CD4-positive, alpha-beta T cell (primary cell): ENCODE data around the gene ANKRD6. TPM values are rescaled to one million over a fixed set of nuclear protein-coding genes. Genes with fewer than 3 reads are reported as not detected.

ENCODE experiments used
- ATAC-seq: fragments of 200-7000 bp; cut with Tn5 transposase; one replicate; pipeline ENCODE4 v1.10.0; 2022; ENCODE audit warnings: mild to moderate bottlenecking; ENCODE audit not compliant: poor library complexity
- CTCF ChIA-PET: fragments of 350-600 bp; sonication (Branson Sonifier 250); formaldehyde crosslinking; loops from one replicate; lab custom pipeline; 2021; ENCODE audit warnings: antibody characterized with exemption, inconsistent platforms; lab: Charles Lee
- POLR2A ChIA-PET: fragments of 350-600 bp; sonication (Branson Sonifier 250); formaldehyde crosslinking; loops from one replicate; lab custom pipeline; 2021; ENCODE audit warnings: antibody characterized with exemption, inconsistent platforms; lab: Charles Lee
- DNase-seq, 14 experiments: peaks; one replicate each; pipeline ENCODE4 v3.0.0-alpha.2; 2013 to 2020; ENCODE audit warnings: mixed read lengths in 2 of 14
- H3K27ac ChIP-seq, 2 donors: one replicate each; pipeline versions ENCODE4 v1.5.1 to v1.7.0; 2013; ENCODE audit warnings: low read length in 2 of 2, low read depth in 1 of 2, mild to moderate bottlenecking in 1 of 2
- H3K27me3 ChIP-seq, 2 experiments: 1 replicate in 1 of 2; 2 replicates in 1 of 2; pipeline versions ENCODE4 v1.6.1 to v1.7.0; 2013; ENCODE audit warnings: low read length in 2 of 2, control low read depth in 1 of 2, mild to moderate bottlenecking in 1 of 2, moderate library complexity in 1 of 2; ENCODE audit not compliant: insufficient read depth in 2 of 2, control insufficient read depth in 1 of 2
- H3K36me3 ChIP-seq: one replicate; pipeline ENCODE4 v1.6.1; 2013; ENCODE audit warnings: low read length, control low read depth; ENCODE audit not compliant: insufficient read depth
- H3K4me1 ChIP-seq: one replicate; pipeline ENCODE4 v1.6.1; 2013; ENCODE audit warnings: low read length, control low read depth; ENCODE audit not compliant: insufficient read depth
- H3K4me3 ChIP-seq: one replicate; pipeline ENCODE4 v1.5.1; 2013; ENCODE audit warnings: mild to moderate bottlenecking, low read length, moderate library complexity
- H3K9me3 ChIP-seq, 2 experiments: 1 replicate in 1 of 2; 2 replicates in 1 of 2; pipeline versions ENCODE4 v1.6.1 to v1.7.0; 2013; ENCODE audit warnings: low read length in 2 of 2, mild to moderate bottlenecking in 2 of 2, control low read depth in 1 of 2, moderate library complexity in 1 of 2; ENCODE audit not compliant: control insufficient read depth in 1 of 2, insufficient read depth in 1 of 2
- H3K27ac Mint-ChIP-seq: one replicate; pipeline ENCODE4 v1.8.0; 2020; ENCODE audit warnings: mixed read lengths
- H3K27me3 Mint-ChIP-seq: one replicate; pipeline ENCODE4 v1.8.0; 2021; ENCODE audit warnings: mixed read lengths
- H3K36me3 Mint-ChIP-seq: one replicate; pipeline ENCODE4 v1.8.0; 2021; ENCODE audit warnings: low read depth, mixed read lengths
- H3K4me1 Mint-ChIP-seq: one replicate; pipeline ENCODE4 v1.8.0; 2021; ENCODE audit warnings: low read depth, mixed read lengths
- H3K4me3 Mint-ChIP-seq: one replicate; pipeline ENCODE4 v1.8.0; 2020; ENCODE audit warnings: mild to moderate bottlenecking, mixed read lengths
- H3K9me3 Mint-ChIP-seq: one replicate; pipeline ENCODE4 v1.8.0; 2020; ENCODE audit warnings: mixed read lengths
- intact Hi-C, 2 experiments: fragments of 100-400 bp; cut with DNase I in 1 of 2; cut with micrococcal nuclease in 1 of 2; formaldehyde crosslinking; loops; one replicate each; pipeline versions ENCODE4 v1.15.1 to v1.9.0; 2023 to 2025; cut with DNase I, micrococcal nuclease
- total RNA-seq, 174 experiments: library from RNA in 2 of 174; stranded (reverse) in 2 of 174; gene quantifications; one replicate each; pipeline ENCODE4 v1.2.3 and lab custom pipeline; 2021 to 2026
- TF ChIP-seq, protein P1 (sequence below): fragments of 200-600 bp; IDR thresholded peaks from one replicate; pipeline ENCODE4 v1.8.0; 2022; ENCODE audit warnings: antibody characterized with exemption, mild to moderate bottlenecking

Gene ANKRD6
- total RNA-seq, 2 experiments from 2014 or later: 3.8 to 4.8 TPM

DNA sequence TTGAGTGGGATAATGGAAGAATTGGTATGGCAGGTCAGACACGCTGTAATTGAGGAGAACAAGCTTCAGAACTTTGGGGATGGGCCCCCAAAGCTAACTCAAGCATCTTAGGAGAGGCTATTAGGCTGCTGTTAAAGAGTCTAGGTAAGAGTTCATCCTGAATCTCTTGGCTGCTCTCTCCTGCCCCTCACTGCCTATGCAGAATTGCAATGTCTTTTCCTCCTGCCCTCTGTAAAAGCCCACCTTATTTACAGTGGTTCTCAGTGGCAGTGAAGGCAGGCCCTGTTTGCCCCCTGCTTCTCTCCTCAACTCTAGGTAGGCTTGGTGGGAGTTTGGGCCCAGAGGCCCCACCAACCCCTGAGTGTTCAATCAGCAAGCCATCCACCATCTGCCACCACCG lies 150.6 kb downstream of the ANKRD6 start:
- no peaks in the 10 kb centered on the region for H3K9me3 Mint-ChIP-seq
- H3K4me3 Mint-ChIP-seq: no peak overlapping the region
- Histone ChIP-seq H3K27me3 (no peaks in the 10 kb centered on the region), H3K4me1 (no peaks in the 10 kb centered on the region), H3K36me3 (no peaks in the 10 kb centered on the region), H3K9me3 (no peaks in the 10 kb centered on the region), H3K4me3 (no peak overlapping the region), H3K27ac (no peak overlapping the region)
- no peaks in the 10 kb centered on the region for H3K4me1 Mint-ChIP-seq
- TF ChIP-seq, protein P1, sequence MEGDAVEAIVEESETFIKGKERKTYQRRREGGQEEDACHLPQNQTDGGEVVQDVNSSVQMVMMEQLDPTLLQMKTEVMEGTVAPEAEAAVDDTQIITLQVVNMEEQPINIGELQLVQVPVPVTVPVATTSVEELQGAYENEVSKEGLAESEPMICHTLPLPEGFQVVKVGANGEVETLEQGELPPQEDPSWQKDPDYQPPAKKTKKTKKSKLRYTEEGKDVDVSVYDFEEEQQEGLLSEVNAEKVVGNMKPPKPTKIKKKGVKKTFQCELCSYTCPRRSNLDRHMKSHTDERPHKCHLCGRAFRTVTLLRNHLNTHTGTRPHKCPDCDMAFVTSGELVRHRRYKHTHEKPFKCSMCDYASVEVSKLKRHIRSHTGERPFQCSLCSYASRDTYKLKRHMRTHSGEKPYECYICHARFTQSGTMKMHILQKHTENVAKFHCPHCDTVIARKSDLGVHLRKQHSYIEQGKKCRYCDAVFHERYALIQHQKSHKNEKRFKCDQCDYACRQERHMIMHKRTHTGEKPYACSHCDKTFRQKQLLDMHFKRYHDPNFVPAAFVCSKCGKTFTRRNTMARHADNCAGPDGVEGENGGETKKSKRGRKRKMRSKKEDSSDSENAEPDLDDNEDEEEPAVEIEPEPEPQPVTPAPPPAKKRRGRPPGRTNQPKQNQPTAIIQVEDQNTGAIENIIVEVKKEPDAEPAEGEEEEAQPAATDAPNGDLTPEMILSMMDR: no peak
- CTCF ChIA-PET: no interaction called here
- H3K36me3 Mint-ChIP-seq: no peaks in the 10 kb centered on the region
- H3K27ac Mint-ChIP-seq: no peak overlapping the region
- DNase-seq (no peak), ATAC-seq (no peak)
- H3K27me3 Mint-ChIP-seq: no peaks in the 10 kb centered on the region
- POLR2A ChIA-PET: no interaction called here
- intact Hi-C loops: no loop called here

DNA sequence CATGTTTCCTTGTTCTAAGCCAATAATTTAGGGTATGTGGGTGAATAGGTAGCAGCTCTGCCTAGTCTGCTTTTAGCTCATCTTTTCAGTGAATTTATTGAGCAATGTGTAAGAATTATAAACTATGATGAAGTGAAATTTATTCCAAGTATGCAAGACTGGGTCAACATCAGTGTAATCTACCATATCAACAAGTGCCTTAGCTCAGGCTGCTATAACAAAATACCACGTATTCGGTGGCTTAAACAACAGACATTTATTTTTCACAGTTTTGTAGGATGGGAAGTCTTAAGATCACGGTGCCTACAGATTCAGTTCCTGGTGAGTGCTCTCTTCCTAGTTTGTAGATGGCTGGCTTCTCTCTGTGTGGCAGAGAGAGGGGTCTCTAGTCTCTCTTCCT lies 151.6 kb downstream of the ANKRD6 start:
- H3K4me3 Mint-ChIP-seq: no peak overlapping the region
- ChIA-PET CTCF (no interaction called here), POLR2A (no interaction called here)
- Histone ChIP-seq H3K9me3 (no peaks in the 10 kb centered on the region), H3K4me3 (no peak overlapping the region), H3K27me3 (no peaks in the 10 kb centered on the region), H3K4me1 (no peaks in the 10 kb centered on the region), H3K27ac (no peak overlapping the region), H3K36me3 (no peaks in the 10 kb centered on the region)
- no peaks in the 10 kb centered on the region for H3K9me3 Mint-ChIP-seq
- H3K4me1 Mint-ChIP-seq: no peaks in the 10 kb centered on the region
- no peaks in the 10 kb centered on the region for H3K27me3 Mint-ChIP-seq
- ATAC-seq (no peak), DNase-seq (no peak)
- intact Hi-C loops: no loop called here
- H3K27ac Mint-ChIP-seq: no peak overlapping the region
- no peaks in the 10 kb centered on the region for H3K36me3 Mint-ChIP-seq
- TF ChIP-seq, protein P1: no peak

DNA sequence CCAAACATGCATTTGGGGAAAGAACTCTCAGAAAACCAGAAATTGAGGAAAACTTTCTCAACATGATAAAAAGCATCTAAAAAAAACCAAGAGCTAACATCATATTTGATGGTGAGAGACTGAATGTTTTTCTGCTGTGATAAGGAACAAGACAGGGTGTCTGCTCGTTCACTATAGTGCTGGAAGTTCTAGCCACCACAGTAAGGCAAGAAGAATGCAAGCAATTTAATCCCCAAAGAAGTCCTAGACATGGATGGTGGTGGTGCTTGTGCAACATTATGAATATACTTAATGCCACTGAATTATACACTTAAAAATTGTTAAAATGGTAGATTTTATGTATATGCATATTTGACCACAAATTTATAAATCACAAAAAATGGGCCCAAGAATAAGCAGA lies 152.2 kb downstream of the ANKRD6 start:
- TF ChIP-seq, protein P1: no peak
- H3K27me3 ChIP-seq: no peaks in the 10 kb centered on the region
- no peak overlapping the region for H3K27ac ChIP-seq
- ATAC-seq (no peak), DNase-seq (no peak)
- H3K27ac Mint-ChIP-seq: no peak overlapping the region
- no peak overlapping the region for H3K4me3 Mint-ChIP-seq
- POLR2A ChIA-PET: no interaction called here
- CTCF ChIA-PET: no interaction called here
- H3K4me1 Mint-ChIP-seq: no peaks in the 10 kb centered on the region
- no peaks in the 10 kb centered on the region for H3K27me3 Mint-ChIP-seq
- H3K4me3 ChIP-seq: no peak overlapping the region
- H3K36me3 Mint-ChIP-seq: no peaks in the 10 kb centered on the region
- no peaks in the 10 kb centered on the region for H3K9me3 Mint-ChIP-seq
- no peaks in the 10 kb centered on the region for H3K36me3 ChIP-seq
- intact Hi-C loops: no loop called here
- no peaks in the 10 kb centered on the region for H3K4me1 ChIP-seq
- H3K9me3 ChIP-seq: no peaks in the 10 kb centered on the region
